Measurements from ENCODE around the gene SLC6A2. TPM values are rescaled to one million over a fixed set of nuclear protein-coding genes. Genes with fewer than 3 reads are reported as not detected.

The SLC6A2 gene
- total and polyA plus RNA-seq, 2 of the 13 experiments (the other 11 are each of a cell fraction or from before 2014, with no cell fraction given) = 0.62 to 0.66 TPM

DNA sequence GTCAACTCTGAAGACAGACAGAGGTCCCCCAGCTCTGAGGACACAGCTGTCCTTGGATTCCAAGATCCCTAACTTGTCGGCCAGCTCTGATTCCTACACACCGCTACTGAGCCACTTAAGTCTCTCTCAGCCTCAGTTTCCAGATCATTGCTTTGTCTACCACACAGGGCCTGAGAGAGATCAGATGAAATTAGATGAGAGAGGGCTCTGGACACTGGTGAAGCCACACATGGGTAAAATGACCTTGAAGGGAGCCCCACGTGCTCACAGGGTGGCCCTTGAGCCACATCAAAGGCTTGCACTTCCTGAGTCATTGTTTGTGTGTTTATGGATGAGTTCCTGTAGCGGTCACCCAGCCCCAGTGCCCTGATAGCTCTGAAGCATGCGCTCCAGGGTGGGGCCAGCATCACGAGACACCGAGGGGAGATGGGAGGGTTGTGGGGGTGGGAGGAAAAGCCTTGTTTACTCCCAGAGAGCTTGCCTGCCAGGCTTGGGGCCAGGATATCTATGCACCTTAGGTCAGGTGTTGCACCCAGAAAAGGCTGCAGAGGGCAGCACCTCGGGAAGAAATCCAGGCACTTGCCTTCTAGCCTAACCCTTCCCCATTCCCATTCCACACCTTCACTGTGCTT, 32.7 kb upstream of the SLC6A2 start (continued):
- TF ChIP-seq, protein P1, sequence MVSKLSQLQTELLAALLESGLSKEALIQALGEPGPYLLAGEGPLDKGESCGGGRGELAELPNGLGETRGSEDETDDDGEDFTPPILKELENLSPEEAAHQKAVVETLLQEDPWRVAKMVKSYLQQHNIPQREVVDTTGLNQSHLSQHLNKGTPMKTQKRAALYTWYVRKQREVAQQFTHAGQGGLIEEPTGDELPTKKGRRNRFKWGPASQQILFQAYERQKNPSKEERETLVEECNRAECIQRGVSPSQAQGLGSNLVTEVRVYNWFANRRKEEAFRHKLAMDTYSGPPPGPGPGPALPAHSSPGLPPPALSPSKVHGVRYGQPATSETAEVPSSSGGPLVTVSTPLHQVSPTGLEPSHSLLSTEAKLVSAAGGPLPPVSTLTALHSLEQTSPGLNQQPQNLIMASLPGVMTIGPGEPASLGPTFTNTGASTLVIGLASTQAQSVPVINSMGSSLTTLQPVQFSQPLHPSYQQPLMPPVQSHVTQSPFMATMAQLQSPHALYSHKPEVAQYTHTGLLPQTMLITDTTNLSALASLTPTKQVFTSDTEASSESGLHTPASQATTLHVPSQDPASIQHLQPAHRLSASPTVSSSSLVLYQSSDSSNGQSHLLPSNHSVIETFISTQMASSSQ (IDR thresholded peaks at IDR 0.05; ENCODE audit: low read depth) = peak; percentile 75; the same call in 1 of the 2 replicates
- TF ChIP-seq, protein P1 (CRISPR knock-in tag; IDR thresholded peaks at IDR 0.05; ENCODE audit: borderline replicate concordance) = peak; percentile 94
- TF ChIP-seq ZNF839 (CRISPR knock-in tag; IDR thresholded peaks at IDR 0.05; ENCODE audit: borderline replicate concordance) (0 out of 2 replicates have a peak, but pooled peaks have one; percentile 27), ZNF788 (CRISPR knock-in tag; IDR thresholded peaks at IDR 0.05; ENCODE audit: borderline replicate concordance) (peak; percentile 99), SMARCC2 (IDR thresholded peaks at IDR 0.05) (no peak), ZSCAN9 (CRISPR knock-in tag; IDR thresholded peaks at IDR 0.05; ENCODE audit: borderline replicate concordance) (0 out of 2 replicates have a peak, but pooled peaks have one; percentile 87), ZNF335 (CRISPR knock-in tag; IDR thresholded peaks at IDR 0.05) (peak; percentile 79; the same call in 1 of the 2 replicates), ADNP (CRISPR knock-in tag; IDR thresholded peaks at IDR 0.05) (peak; percentile 13; the same call in 1 of the 2 replicates), POGZ (CRISPR knock-in tag; IDR thresholded peaks at IDR 0.05) (peak; percentile 95), GTF2F1 (IDR thresholded peaks at IDR 0.05; ENCODE audit: low read length) (no peak), CREB1 (IDR thresholded peaks at IDR 0.05) (peak; percentile 64), CREB1 (CRISPR knock-in tag; IDR thresholded peaks at IDR 0.05) (peak; percentile 71), MBNL3 (CRISPR knock-in tag; conservative IDR thresholded peaks at IDR 0.05) (no peak), NCOA1 (CRISPR knock-in tag; IDR thresholded peaks at IDR 0.05) (no peak), HHEX (CRISPR knock-in tag; IDR thresholded peaks at IDR 0.05) (peak; percentile 81), ZNF619 (CRISPR knock-in tag; IDR thresholded peaks at IDR 0.05) (0 out of 2 replicates have a peak, but pooled peaks have one; percentile 82), REL (CRISPR knock-in tag; conservative IDR thresholded peaks at IDR 0.05) (no peak)
- TF ChIP-seq, protein P2, sequence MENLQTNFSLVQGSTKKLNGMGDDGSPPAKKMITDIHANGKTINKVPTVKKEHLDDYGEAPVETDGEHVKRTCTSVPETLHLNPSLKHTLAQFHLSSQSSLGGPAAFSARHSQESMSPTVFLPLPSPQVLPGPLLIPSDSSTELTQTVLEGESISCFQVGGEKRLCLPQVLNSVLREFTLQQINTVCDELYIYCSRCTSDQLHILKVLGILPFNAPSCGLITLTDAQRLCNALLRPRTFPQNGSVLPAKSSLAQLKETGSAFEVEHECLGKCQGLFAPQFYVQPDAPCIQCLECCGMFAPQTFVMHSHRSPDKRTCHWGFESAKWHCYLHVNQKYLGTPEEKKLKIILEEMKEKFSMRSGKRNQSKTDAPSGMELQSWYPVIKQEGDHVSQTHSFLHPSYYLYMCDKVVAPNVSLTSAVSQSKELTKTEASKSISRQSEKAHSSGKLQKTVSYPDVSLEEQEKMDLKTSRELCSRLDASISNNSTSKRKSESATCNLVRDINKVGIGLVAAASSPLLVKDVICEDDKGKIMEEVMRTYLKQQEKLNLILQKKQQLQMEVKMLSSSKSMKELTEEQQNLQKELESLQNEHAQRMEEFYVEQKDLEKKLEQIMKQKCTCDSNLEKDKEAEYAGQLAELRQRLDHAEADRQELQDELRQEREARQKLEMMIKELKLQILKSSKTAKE (CRISPR knock-in tag; IDR thresholded peaks at IDR 0.05; ENCODE audit: borderline replicate concordance) = peak; percentile 66; the same call in 1 of the 2 replicates
- TF ChIP-seq, protein P3, sequence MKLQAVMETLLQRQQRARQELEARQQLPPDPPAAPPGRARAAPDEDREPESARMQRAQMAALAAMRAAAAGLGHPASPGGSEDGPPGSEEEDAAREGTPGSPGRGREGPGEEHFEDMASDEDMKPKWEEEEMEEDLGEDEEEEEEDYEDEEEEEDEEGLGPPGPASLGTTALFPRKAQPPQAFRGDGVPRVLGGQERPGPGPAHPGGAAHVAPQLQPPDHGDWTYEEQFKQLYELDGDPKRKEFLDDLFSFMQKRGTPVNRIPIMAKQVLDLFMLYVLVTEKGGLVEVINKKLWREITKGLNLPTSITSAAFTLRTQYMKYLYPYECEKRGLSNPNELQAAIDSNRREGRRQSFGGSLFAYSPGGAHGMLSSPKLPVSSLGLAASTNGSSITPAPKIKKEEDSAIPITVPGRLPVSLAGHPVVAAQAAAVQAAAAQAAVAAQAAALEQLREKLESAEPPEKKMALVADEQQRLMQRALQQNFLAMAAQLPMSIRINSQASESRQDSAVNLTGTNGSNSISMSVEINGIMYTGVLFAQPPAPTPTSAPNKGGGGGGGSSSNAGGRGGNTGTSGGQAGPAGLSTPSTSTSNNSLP (IDR thresholded peaks at IDR 0.05; ENCODE audit: low read depth, low read length) = peak; percentile 75
- TF ChIP-seq, protein P4, sequence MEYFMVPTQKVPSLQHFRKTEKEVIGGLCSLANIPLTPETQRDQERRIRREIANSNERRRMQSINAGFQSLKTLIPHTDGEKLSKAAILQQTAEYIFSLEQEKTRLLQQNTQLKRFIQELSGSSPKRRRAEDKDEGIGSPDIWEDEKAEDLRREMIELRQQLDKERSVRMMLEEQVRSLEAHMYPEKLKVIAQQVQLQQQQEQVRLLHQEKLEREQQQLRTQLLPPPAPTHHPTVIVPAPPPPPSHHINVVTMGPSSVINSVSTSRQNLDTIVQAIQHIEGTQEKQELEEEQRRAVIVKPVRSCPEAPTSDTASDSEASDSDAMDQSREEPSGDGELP (IDR thresholded peaks at IDR 0.05; ENCODE audit: borderline replicate concordance, low read depth) = peak; percentile 86; the same call in 1 of the 2 replicates
